ENCODE data around the gene SIL1.

- TF ChIP-seq CTCF (IDR thresholded peaks at IDR 0.05; ENCODE audit: low read length) (no peak), EZH2 (IDR thresholded peaks at IDR 0.05; ENCODE audit: borderline replicate concordance, low read length) (no peak)
Observed at GRCh38 chr5:139131921-139132432, 66.2 kb downstream of the SIL1 start.

Measured in OCI-LY1 (cell line).